ENCODE data around the gene HNRNPA1L2. TPM values are rescaled to one million over a fixed set of nuclear protein-coding genes. Genes with fewer than 3 reads are reported as not detected.
A peak's percentile ranks its signal among the peaks of the same experiment; 100 is the strongest.

HNRNPA1L2 gene
- total and polyA plus RNA-seq, 4 donors: 4.8 to 10.3 (median 8.3) TPM

GRCh38 chr13:52650731-52651130 is 8.5 kb downstream of the HNRNPA1L2 start:
- no peak overlapping the region for H3K4me3 ChIP-seq
- no peak overlapping the region for H3K27ac ChIP-seq (ENCODE audit: low read depth in 1 of 2, low read length in 1 of 2)
- H3K27me3 ChIP-seq (ENCODE audit: control insufficient read depth in 3 of 3, insufficient read depth in 3 of 3, low read length in 2 of 3): no peaks in the 10 kb centered on the region
- 75 to 78% methylated on average over 6 of the region's 6 CpGs for WGBS, 2 donors
- ATAC-seq (ENCODE audit: insufficient read depth, low FRiP score) (no peak), DNase-seq (peak in 1 of 3 donors; percentile 6)
- TF ChIP-seq, protein P1, sequence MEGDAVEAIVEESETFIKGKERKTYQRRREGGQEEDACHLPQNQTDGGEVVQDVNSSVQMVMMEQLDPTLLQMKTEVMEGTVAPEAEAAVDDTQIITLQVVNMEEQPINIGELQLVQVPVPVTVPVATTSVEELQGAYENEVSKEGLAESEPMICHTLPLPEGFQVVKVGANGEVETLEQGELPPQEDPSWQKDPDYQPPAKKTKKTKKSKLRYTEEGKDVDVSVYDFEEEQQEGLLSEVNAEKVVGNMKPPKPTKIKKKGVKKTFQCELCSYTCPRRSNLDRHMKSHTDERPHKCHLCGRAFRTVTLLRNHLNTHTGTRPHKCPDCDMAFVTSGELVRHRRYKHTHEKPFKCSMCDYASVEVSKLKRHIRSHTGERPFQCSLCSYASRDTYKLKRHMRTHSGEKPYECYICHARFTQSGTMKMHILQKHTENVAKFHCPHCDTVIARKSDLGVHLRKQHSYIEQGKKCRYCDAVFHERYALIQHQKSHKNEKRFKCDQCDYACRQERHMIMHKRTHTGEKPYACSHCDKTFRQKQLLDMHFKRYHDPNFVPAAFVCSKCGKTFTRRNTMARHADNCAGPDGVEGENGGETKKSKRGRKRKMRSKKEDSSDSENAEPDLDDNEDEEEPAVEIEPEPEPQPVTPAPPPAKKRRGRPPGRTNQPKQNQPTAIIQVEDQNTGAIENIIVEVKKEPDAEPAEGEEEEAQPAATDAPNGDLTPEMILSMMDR (IDR thresholded peaks at IDR 0.05; ENCODE audit: control extremely low read depth, extremely low read depth): no peak
- peak overlapping the region; percentile 95 to 98 for H3K9ac ChIP-seq (ENCODE audit: insufficient read depth in 1 of 2, low read length in 2 of 2)
- H3K9me3 ChIP-seq (ENCODE audit: control insufficient read depth in 4 of 4, insufficient read depth in 3 of 4, low read length in 3 of 4): no peaks in the 10 kb centered on the region
- peaks cover 4 to 14% (median 9%) of the 10 kb centered on the region in 4 donors for H3K36me3 ChIP-seq (ENCODE audit: control insufficient read depth in 4 of 4, insufficient read depth in 4 of 4, low read length in 4 of 4)
- H3K4me1 ChIP-seq (ENCODE audit: control insufficient read depth in 5 of 5, insufficient read depth in 5 of 5, low read length in 5 of 5): peaks cover 0 to 24% (median 8%) of the 10 kb centered on the region in 5 donors

DNA sequence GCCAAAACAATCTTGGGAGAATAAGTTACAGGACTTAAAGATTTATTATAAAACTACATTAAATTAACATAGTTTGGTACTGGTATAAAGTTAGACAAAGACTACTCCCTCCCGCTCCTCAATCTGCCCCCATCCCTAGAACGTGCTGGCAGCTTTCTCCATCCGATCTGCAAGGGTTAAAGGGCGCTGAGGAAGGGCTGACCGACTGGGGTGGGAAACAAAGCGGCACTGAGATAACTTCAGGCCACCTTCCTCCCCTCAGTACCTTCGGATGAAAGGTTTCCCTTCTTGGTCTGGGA is 9.6 kb downstream of the HNRNPA1L2 start:
- Histone ChIP-seq H3K9ac (ENCODE audit: insufficient read depth in 1 of 2, low read length in 2 of 2) (peak overlapping the region; percentile 95 to 98), H3K27ac (ENCODE audit: low read depth in 1 of 2, low read length in 1 of 2) (peak overlapping the region; percentile 89 to 99), H3K27me3 (ENCODE audit: control insufficient read depth in 3 of 3, insufficient read depth in 3 of 3, low read length in 2 of 3) (no peaks in the 10 kb centered on the region), H3K36me3 (ENCODE audit: control insufficient read depth in 4 of 4, insufficient read depth in 4 of 4, low read length in 4 of 4) (peaks cover 4 to 14% (median 9%) of the 10 kb centered on the region in 4 donors), H3K9me3 (ENCODE audit: control insufficient read depth in 4 of 4, insufficient read depth in 3 of 4, low read length in 3 of 4) (no peaks in the 10 kb centered on the region), H3K4me3 (peak overlapping the region; percentile 89), H3K4me1 (ENCODE audit: control insufficient read depth in 5 of 5, insufficient read depth in 5 of 5, low read length in 5 of 5) (peaks cover 0 to 27% (median 12%) of the 10 kb centered on the region in 5 donors)
- TF ChIP-seq, protein P1 (IDR thresholded peaks at IDR 0.05; ENCODE audit: control extremely low read depth, extremely low read depth): no peak
- DNase-seq (no peak), ATAC-seq (ENCODE audit: insufficient read depth, low FRiP score) (peak; percentile 28)
- WGBS, 2 donors: 0% methylated on average over 7 of the region's 7 CpGs

GRCh38 chr13:52652196-52652979 is 10.2 kb downstream of the HNRNPA1L2 start, which contains the start of gene SUGT1:
TSS of gene SUGT1 (plus strand) at chr13:52652836. CDS start at chr13:52652921, 85 bp downstream.
- DNase-seq: peak; percentile 98 to 99 (median 99)
- WGBS, 2 donors: 0% methylated on average over 57 to 61 of the region's 61 CpGs
- Histone ChIP-seq H3K4me1 (ENCODE audit: control insufficient read depth in 5 of 5, insufficient read depth in 5 of 5, low read length in 5 of 5) (peaks cover 0 to 27% (median 12%) of the 10 kb centered on the region in 5 donors), H3K27ac (ENCODE audit: low read depth in 1 of 2, low read length in 1 of 2) (peak within 1 kb of the TSS; percentile 89 to 99), H3K36me3 (ENCODE audit: control insufficient read depth in 4 of 4, insufficient read depth in 4 of 4, low read length in 4 of 4) (peaks cover 4 to 14% (median 9%) of the 10 kb centered on the region in 4 donors), H3K27me3 (ENCODE audit: control insufficient read depth in 3 of 3, insufficient read depth in 3 of 3, low read length in 2 of 3) (no peaks in the 10 kb centered on the region), H3K9me3 (ENCODE audit: control insufficient read depth in 4 of 4, insufficient read depth in 3 of 4, low read length in 3 of 4) (no peaks in the 10 kb centered on the region), H3K9ac (ENCODE audit: insufficient read depth in 1 of 2, low read length in 2 of 2) (peak within 1 kb of the TSS; percentile 95 to 98), H3K4me3 (peak within 1 kb of the TSS; percentile 89)
- peak; percentile 99 for ATAC-seq (ENCODE audit: insufficient read depth, low FRiP score)
- TF ChIP-seq, protein P1 (IDR thresholded peaks at IDR 0.05; ENCODE audit: control extremely low read depth, extremely low read depth): peak; percentile 1

Measured in lung (tissue), 12 donors.